Measurements from ENCODE around the gene DAZAP2. TPM values are rescaled to one million over a fixed set of nuclear protein-coding genes. Genes with fewer than 3 reads are reported as not detected.

Gene DAZAP2
- total RNA-seq, 1 donor from 2014 or later, result 209 TPM

GRCh38 chr12:51244269-51244668, 5.6 kb downstream of the DAZAP2 start:
- intact Hi-C loops (cut with micrococcal nuclease), result no loop called here

GRCh38 chr12:51245476-51246253, 7.0 kb downstream of the DAZAP2 start:
- peaks cover 56% of the 10 kb centered on the region for H3K4me1 Mint-ChIP-seq
- DNase-seq, result no peak
- ChIA-PET POLR2A (interaction anchor here (0.6 to 0.9 kb wide), 3 partner anchors 15 to 76 kb away, joined by 3 to 6 read pairs (median 4); no protein-coding TSS in a partner anchor), CTCF (no interaction called here)
- no peak overlapping the region for H3K4me3 Mint-ChIP-seq
- H3K27ac Mint-ChIP-seq, result peak overlapping the region; percentile 87
- intact Hi-C loops (cut with micrococcal nuclease), result no loop called here
- H3K27me3 Mint-ChIP-seq, result no peaks in the 10 kb centered on the region
- TF ChIP-seq CTCF (IDR thresholded peaks at IDR 0.05), result no peak
- H3K9me3 Mint-ChIP-seq, result no peaks in the 10 kb centered on the region
- H3K36me3 Mint-ChIP-seq (ENCODE audit: low read depth), result peaks cover 58% of the 10 kb centered on the region
- ATAC-seq (ENCODE audit: low read depth), result no peak

More at GRCh38 chr12:51244269-51244668, 5.6 kb downstream of the DAZAP2 start:
- Mint-ChIP-seq H3K27me3 (no peaks in the 10 kb centered on the region), H3K4me3 (no peak overlapping the region), H3K36me3 (ENCODE audit: low read depth) (peaks cover 61% of the 10 kb centered on the region), H3K27ac (peak overlapping the region; percentile 27), H3K4me1 (peaks cover 67% of the 10 kb centered on the region), H3K9me3 (no peaks in the 10 kb centered on the region)
- no peak for TF ChIP-seq CTCF (IDR thresholded peaks at IDR 0.05)
- POLR2A ChIA-PET, result interaction anchor here (1.1 to 2.4 kb wide), 5 partner anchors 9 to 82 kb away, joined by 3 to 12 read pairs (median 6); partner anchors contain the start of genes POU6F1 and SMAGP
- CTCF ChIA-PET, result interaction anchor here (1.0 to 1.2 kb wide), 2 partner anchors 28 to 97 kb away, joined by 3 read pairs; no protein-coding TSS in a partner anchor
- ATAC-seq (ENCODE audit: low read depth) (no peak), DNase-seq (no peak)

- intact Hi-C loops (cut with micrococcal nuclease), result no loop called here
- Mint-ChIP-seq H3K36me3 (ENCODE audit: low read depth) (peaks cover 54% of the 10 kb centered on the region), H3K27me3 (no peaks in the 10 kb centered on the region), H3K4me1 (peaks cover 49% of the 10 kb centered on the region), H3K27ac (peak overlapping the region; percentile 87), H3K9me3 (no peaks in the 10 kb centered on the region), H3K4me3 (no peak overlapping the region)
- ChIA-PET POLR2A (interaction anchor here (0.6 to 1.8 kb wide), 3 partner anchors 8 to 20 kb away, joined by 4 to 13 read pairs (median 6); partner anchors contain the start of gene DAZAP2), CTCF (interaction anchor here (1.6 kb wide), 1 partner anchor 95 kb away, joined by 5 read pairs; no protein-coding TSS in a partner anchor)
- TF ChIP-seq CTCF (IDR thresholded peaks at IDR 0.05), result no peak
- DNase-seq (no peak), ATAC-seq (ENCODE audit: low read depth) (peak; percentile 20)
Measured at GRCh38 chr12:51246254-51246853, 7.7 kb downstream of the DAZAP2 start.

- Mint-ChIP-seq H3K9me3 (no peaks in the 10 kb centered on the region), H3K27me3 (no peaks in the 10 kb centered on the region), H3K4me1 (peaks cover 40% of the 10 kb centered on the region), H3K27ac (peak overlapping the region; percentile 59), H3K36me3 (ENCODE audit: low read depth) (peaks cover 45% of the 10 kb centered on the region), H3K4me3 (no peak overlapping the region)
- intact Hi-C loops (cut with micrococcal nuclease), result loop anchor here (1.0 kb wide), 1 partner anchor 8 kb away; no protein-coding TSS in a partner anchor
- DNase-seq (no peak), ATAC-seq (ENCODE audit: low read depth) (no peak)
- CTCF ChIA-PET, result interaction anchor here (0.7 to 1.6 kb wide), 2 partner anchors 15 to 93 kb away, joined by 3 to 5 read pairs; no protein-coding TSS in a partner anchor
- POLR2A ChIA-PET, result interaction anchor here (1.8 kb wide), 1 partner anchor 9 kb away, joined by 13 read pairs; the partner anchor contains the start of gene DAZAP2
- TF ChIP-seq CTCF (IDR thresholded peaks at IDR 0.05), result no peak
Measured at GRCh38 chr12:51247523-51248206, 9.0 kb downstream of the DAZAP2 start.
